Measurements from ENCODE around the gene SPOPL.
"Not testable (repeated sequence)": the region's sequence is repeated elsewhere in the genome, so short reads cannot be mapped to it uniquely, and the experiment has no call there.

Gene SPOPL

DNA sequence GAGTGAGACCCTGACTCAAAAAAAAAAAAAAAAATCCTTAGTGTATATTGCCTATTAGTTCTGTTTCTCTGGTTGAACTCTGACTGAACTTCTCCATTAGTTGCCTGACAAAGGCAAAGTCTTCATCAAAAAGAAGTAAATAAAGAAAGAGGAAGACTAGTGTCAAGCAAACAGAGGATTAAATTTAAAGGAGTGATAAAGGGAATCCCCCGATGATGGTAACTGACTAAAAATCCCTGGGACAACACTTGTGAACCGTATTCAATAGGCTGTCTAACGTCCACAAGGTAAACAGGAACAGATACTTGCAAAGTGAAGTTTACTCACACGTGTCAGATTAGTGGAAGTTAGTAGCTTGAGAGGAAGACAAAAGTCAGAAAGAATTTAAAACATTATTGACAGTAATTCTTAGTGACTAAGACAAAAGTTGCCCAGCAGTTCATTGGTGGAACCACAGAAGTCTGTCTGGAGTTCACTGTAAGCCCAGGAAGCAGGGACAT lies 26.2 kb upstream of the SPOPL start:
- no peak overlapping the region for H3K27ac ChIP-seq (ENCODE audit: low read length)
- H3K4me1 ChIP-seq (ENCODE audit: control insufficient read depth in 1 of 2, insufficient read depth in 2 of 2, low read length in 2 of 2), result no peaks in the 10 kb centered on the region
- H3K27me3 ChIP-seq (ENCODE audit: low read depth, low read length), result no peaks in the 10 kb centered on the region
- H3K4me3 ChIP-seq (ENCODE audit: low read depth in 1 of 2, low read length in 2 of 2), result no peak overlapping the region
- H3K36me3 ChIP-seq (ENCODE audit: control insufficient read depth in 1 of 2, insufficient read depth in 2 of 2, low read length in 2 of 2), result no peaks in the 10 kb centered on the region
- H3K9me3 ChIP-seq (ENCODE audit: control insufficient read depth in 1 of 2, low read length in 2 of 2), result no peaks in the 10 kb centered on the region

- Histone ChIP-seq H3K36me3 (ENCODE audit: control insufficient read depth in 1 of 2, insufficient read depth in 2 of 2, low read length in 2 of 2) (no peaks in the 10 kb centered on the region), H3K9me3 (ENCODE audit: control insufficient read depth in 1 of 2, low read length in 2 of 2) (no peaks in the 10 kb centered on the region), H3K4me1 (ENCODE audit: control insufficient read depth in 1 of 2, insufficient read depth in 2 of 2, low read length in 2 of 2) (no peaks in the 10 kb centered on the region), H3K27ac (ENCODE audit: low read length) (no peak overlapping the region), H3K27me3 (ENCODE audit: low read depth, low read length) (no peaks in the 10 kb centered on the region), H3K4me3 (ENCODE audit: low read depth in 1 of 2, low read length in 2 of 2) (no peak overlapping the region)
Observed at GRCh38 chr2:138476186-138476585, 25.4 kb upstream of the SPOPL start.

DNA sequence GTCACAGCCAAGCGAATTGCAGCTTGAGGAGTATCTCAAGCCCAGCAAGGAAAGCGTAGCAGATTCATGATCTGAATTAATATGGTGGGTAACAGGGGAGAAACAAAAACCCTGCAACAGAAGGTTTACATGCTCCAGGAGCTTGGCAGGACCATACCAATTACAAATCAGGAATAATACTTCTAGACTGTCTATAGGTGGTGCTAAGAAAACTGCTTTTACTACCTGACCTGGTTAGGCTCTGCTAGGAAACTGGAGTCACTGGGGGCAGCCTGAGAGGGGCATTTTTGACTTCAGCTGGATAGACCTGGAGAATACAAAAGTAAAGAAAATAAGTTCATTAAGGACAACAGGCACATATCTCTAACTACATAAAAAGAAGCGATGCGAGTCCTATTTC lies 24.6 kb upstream of the SPOPL start:
- Histone ChIP-seq H3K9me3 (ENCODE audit: control insufficient read depth in 1 of 2, low read length in 2 of 2) (no peaks in the 10 kb centered on the region), H3K4me1 (ENCODE audit: control insufficient read depth in 1 of 2, insufficient read depth in 2 of 2, low read length in 2 of 2) (no peaks in the 10 kb centered on the region), H3K36me3 (ENCODE audit: control insufficient read depth in 1 of 2, insufficient read depth in 2 of 2, low read length in 2 of 2) (no peaks in the 10 kb centered on the region), H3K27ac (ENCODE audit: low read length) (no peak overlapping the region), H3K27me3 (ENCODE audit: low read depth, low read length) (no peaks in the 10 kb centered on the region), H3K4me3 (ENCODE audit: low read depth in 1 of 2, low read length in 2 of 2) (no peak overlapping the region)

GRCh38 chr2:138482796-138483195 lies 18.8 kb upstream of the SPOPL start:
- not testable (repeated sequence) for H3K4me1 ChIP-seq (ENCODE audit: control insufficient read depth in 1 of 2, insufficient read depth in 2 of 2, low read length in 2 of 2); H3K4me3 ChIP-seq (ENCODE audit: low read depth in 1 of 2, low read length in 2 of 2); H3K36me3 ChIP-seq (ENCODE audit: control insufficient read depth in 1 of 2, insufficient read depth in 2 of 2, low read length in 2 of 2); H3K27me3 ChIP-seq (ENCODE audit: low read depth, low read length); H3K9me3 ChIP-seq (ENCODE audit: control insufficient read depth in 1 of 2, low read length in 2 of 2); H3K27ac ChIP-seq (ENCODE audit: low read length)

GRCh38 chr2:138485019-138485418 lies 16.6 kb upstream of the SPOPL start:
- H3K36me3 ChIP-seq (ENCODE audit: control insufficient read depth in 1 of 2, insufficient read depth in 2 of 2, low read length in 2 of 2), result no peaks in the 10 kb centered on the region
- no peak overlapping the region for H3K4me3 ChIP-seq (ENCODE audit: low read depth in 1 of 2, low read length in 2 of 2)
- H3K4me1 ChIP-seq (ENCODE audit: control insufficient read depth in 1 of 2, insufficient read depth in 2 of 2, low read length in 2 of 2), result no peaks in the 10 kb centered on the region
- H3K9me3 ChIP-seq (ENCODE audit: control insufficient read depth in 1 of 2, low read length in 2 of 2), result no peaks in the 10 kb centered on the region
- H3K27me3 ChIP-seq (ENCODE audit: low read depth, low read length), result no peaks in the 10 kb centered on the region
- H3K27ac ChIP-seq (ENCODE audit: low read length), result no peak overlapping the region

- Histone ChIP-seq H3K27ac (ENCODE audit: low read length) (no peak overlapping the region), H3K36me3 (ENCODE audit: control insufficient read depth in 1 of 2, insufficient read depth in 2 of 2, low read length in 2 of 2) (no peaks in the 10 kb centered on the region), H3K9me3 (ENCODE audit: control insufficient read depth in 1 of 2, low read length in 2 of 2) (no peaks in the 10 kb centered on the region), H3K4me1 (ENCODE audit: control insufficient read depth in 1 of 2, insufficient read depth in 2 of 2, low read length in 2 of 2) (no peaks in the 10 kb centered on the region), H3K4me3 (ENCODE audit: low read depth in 1 of 2, low read length in 2 of 2) (no peak overlapping the region), H3K27me3 (ENCODE audit: low read depth, low read length) (no peaks in the 10 kb centered on the region)
Observed at GRCh38 chr2:138486363-138487198, 15.0 kb upstream of the SPOPL start.

GRCh38 chr2:138490673-138491494 lies 10.7 kb upstream of the SPOPL start:
- H3K4me1 ChIP-seq (ENCODE audit: control insufficient read depth in 1 of 2, insufficient read depth in 2 of 2, low read length in 2 of 2), result no peaks in the 10 kb centered on the region
- no peaks in the 10 kb centered on the region for H3K27me3 ChIP-seq (ENCODE audit: low read depth, low read length)
- H3K27ac ChIP-seq (ENCODE audit: low read length), result no peak overlapping the region
- H3K4me3 ChIP-seq (ENCODE audit: low read depth in 1 of 2, low read length in 2 of 2), result no peak overlapping the region
- H3K9me3 ChIP-seq (ENCODE audit: control insufficient read depth in 1 of 2, low read length in 2 of 2), result no peaks in the 10 kb centered on the region
- no peaks in the 10 kb centered on the region for H3K36me3 ChIP-seq (ENCODE audit: control insufficient read depth in 1 of 2, insufficient read depth in 2 of 2, low read length in 2 of 2)

DNA sequence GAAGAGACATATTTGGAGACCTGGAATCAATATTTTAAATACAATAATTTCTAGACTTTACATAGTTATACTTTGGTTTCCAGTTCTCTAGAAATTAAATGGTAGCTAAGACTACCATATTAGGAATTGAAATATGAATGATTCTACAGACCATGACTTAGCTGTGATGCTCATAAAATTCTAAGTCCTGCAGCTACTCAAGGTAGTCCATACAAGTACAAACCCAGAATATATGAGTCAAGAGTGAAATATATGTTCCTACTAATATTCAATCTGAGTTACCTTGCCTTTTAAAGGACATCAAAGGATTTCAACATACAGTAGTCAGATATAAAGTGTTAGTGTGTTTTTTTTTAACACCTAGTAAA lies 10.1 kb upstream of the SPOPL start:
- Histone ChIP-seq H3K9me3 (ENCODE audit: control insufficient read depth in 1 of 2, low read length in 2 of 2) (no peaks in the 10 kb centered on the region), H3K27ac (ENCODE audit: low read length) (no peak overlapping the region), H3K27me3 (ENCODE audit: low read depth, low read length) (no peaks in the 10 kb centered on the region), H3K4me1 (ENCODE audit: control insufficient read depth in 1 of 2, insufficient read depth in 2 of 2, low read length in 2 of 2) (no peaks in the 10 kb centered on the region), H3K36me3 (ENCODE audit: control insufficient read depth in 1 of 2, insufficient read depth in 2 of 2, low read length in 2 of 2) (no peaks in the 10 kb centered on the region), H3K4me3 (ENCODE audit: low read depth in 1 of 2, low read length in 2 of 2) (no peak overlapping the region)

DNA sequence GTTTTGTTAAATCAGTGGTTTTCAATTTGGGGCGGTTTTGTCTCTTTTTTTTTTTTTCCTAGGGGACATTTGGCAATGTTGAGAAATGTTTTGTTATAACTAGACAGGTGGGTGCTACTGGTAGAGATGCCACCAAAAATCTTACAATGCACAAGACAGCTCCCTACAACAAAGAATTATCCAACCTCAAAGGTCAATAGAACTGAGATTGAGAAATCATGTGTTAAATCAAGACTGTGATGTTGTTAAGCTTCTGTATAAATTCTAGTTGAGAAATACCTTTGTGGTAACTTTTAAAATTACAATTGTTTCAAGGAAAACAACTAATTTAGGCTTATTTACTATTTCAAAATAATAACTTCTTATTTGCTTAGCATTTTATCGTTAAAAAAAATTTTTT lies 9.4 kb upstream of the SPOPL start:
- Histone ChIP-seq H3K9me3 (ENCODE audit: control insufficient read depth in 1 of 2, low read length in 2 of 2) (no peaks in the 10 kb centered on the region), H3K27ac (ENCODE audit: low read length) (no peak overlapping the region), H3K4me1 (ENCODE audit: control insufficient read depth in 1 of 2, insufficient read depth in 2 of 2, low read length in 2 of 2) (no peaks in the 10 kb centered on the region), H3K36me3 (ENCODE audit: control insufficient read depth in 1 of 2, insufficient read depth in 2 of 2, low read length in 2 of 2) (no peaks in the 10 kb centered on the region), H3K27me3 (ENCODE audit: low read depth, low read length) (no peaks in the 10 kb centered on the region), H3K4me3 (ENCODE audit: low read depth in 1 of 2, low read length in 2 of 2) (no peak overlapping the region)

- Histone ChIP-seq H3K36me3 (ENCODE audit: control insufficient read depth in 1 of 2, insufficient read depth in 2 of 2, low read length in 2 of 2) (no peaks in the 10 kb centered on the region), H3K4me3 (ENCODE audit: low read depth in 1 of 2, low read length in 2 of 2) (no peak overlapping the region), H3K9me3 (ENCODE audit: control insufficient read depth in 1 of 2, low read length in 2 of 2) (no peaks in the 10 kb centered on the region), H3K4me1 (ENCODE audit: control insufficient read depth in 1 of 2, insufficient read depth in 2 of 2, low read length in 2 of 2) (no peaks in the 10 kb centered on the region), H3K27ac (ENCODE audit: low read length) (no peak overlapping the region), H3K27me3 (ENCODE audit: low read depth, low read length) (no peaks in the 10 kb centered on the region)
Observed at GRCh38 chr2:138493334-138493733, 8.2 kb upstream of the SPOPL start.

DNA sequence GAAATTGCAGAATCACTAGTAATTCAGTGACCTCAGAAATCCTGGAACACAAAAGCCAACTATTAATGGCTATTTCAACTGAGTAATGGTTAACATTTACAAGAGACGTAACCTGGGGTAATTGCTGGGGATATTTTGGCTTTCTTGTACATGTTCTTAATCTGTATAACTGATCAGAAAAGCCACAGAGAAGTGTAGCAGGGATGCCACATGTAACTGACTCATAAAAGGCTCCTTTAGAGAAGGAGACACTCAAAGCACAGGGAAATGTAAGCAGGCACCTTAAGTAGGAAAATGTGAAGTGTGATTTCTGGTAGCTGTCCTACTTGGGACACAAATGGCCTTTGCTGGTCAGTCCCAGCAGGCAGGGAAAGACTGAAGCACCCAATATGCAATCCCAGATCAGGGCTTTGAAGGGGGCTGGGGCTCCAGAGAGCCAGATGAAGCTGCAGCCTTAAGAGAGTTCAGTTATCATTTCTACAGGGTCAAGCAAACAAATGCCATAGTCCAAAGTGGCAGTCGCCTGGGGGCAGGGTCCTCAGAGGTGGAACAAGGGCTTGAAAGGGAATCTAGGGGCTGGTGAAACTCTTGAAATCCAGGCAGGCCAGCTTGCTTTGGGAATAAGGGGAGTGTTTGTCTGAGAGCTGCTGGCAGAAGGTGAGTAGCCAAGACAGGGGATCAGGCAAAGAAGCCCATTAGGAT lies 7.2 kb upstream of the SPOPL start:
- H3K36me3 ChIP-seq (ENCODE audit: control insufficient read depth in 1 of 2, insufficient read depth in 2 of 2, low read length in 2 of 2), result no peaks in the 10 kb centered on the region
- H3K4me3 ChIP-seq (ENCODE audit: low read depth in 1 of 2, low read length in 2 of 2), result no peak overlapping the region
- no peaks in the 10 kb centered on the region for H3K4me1 ChIP-seq (ENCODE audit: control insufficient read depth in 1 of 2, insufficient read depth in 2 of 2, low read length in 2 of 2)
- H3K27ac ChIP-seq (ENCODE audit: low read length), result no peak overlapping the region
- no peaks in the 10 kb centered on the region for H3K27me3 ChIP-seq (ENCODE audit: low read depth, low read length)
- H3K9me3 ChIP-seq (ENCODE audit: control insufficient read depth in 1 of 2, low read length in 2 of 2), result no peaks in the 10 kb centered on the region

All from muscle layer of duodenum (tissue), 2 donors.